Measurements from ENCODE around the gene PTPRF. TPM values are rescaled to one million over a fixed set of nuclear protein-coding genes. Genes with fewer than 3 reads are reported as not detected.

Gene PTPRF
- total and polyA plus RNA-seq, 4 experiments from 2014 or later: not detected

DNA sequence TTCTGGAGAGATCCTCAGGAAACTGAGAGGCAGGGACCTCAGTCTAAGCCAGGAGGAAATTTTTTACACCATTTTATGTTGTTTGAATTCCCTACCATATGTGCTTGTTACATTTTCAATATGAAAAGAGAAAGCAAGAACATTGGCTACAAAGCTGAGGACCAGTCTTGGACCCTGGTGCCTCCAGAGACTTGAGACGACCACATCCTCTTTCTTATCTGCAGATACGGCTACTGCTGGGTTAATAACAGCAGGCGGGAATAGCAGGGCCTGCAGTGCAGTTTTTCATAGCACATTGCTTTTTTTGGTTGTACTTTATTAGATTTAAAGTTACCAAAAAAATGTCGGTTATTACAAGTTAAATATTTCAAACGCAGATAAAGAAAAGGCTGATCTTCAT, 123.2 kb downstream of the PTPRF start:
- Histone ChIP-seq H3K9me3 (ENCODE audit: control insufficient read depth in 1 of 2, low read length in 2 of 2) (no peaks in the 10 kb centered on the region), H3K36me3 (ENCODE audit: insufficient read depth, low read length) (peaks cover 31% of the 10 kb centered on the region), H3K27ac (ENCODE audit: low read depth, low read length) (no peak overlapping the region), H3K27me3 (ENCODE audit: insufficient read depth, low read length) (no peaks in the 10 kb centered on the region), H3K4me3 (ENCODE audit: low read length in 2 of 2) (no peak overlapping the region), H3K4me1 (ENCODE audit: insufficient read depth, low read length) (peaks cover 35% of the 10 kb centered on the region)
- intact Hi-C loops (cut with micrococcal nuclease): loop anchor here (5.0 kb wide), 1 partner anchor 293 kb away; the partner anchor contains the start of gene IPO13
- H3K4me1 Mint-ChIP-seq: peaks cover 24 to 47% (median 33%) of the 10 kb centered on the region in 4 donors
- H3K36me3 Mint-ChIP-seq: peaks cover 25 to 58% of the 10 kb centered on the region in 2 donors
- no peak overlapping the region for H3K4me3 Mint-ChIP-seq
- ChIA-PET POLR2A (ENCODE audit: partially characterized antibody) (interaction anchor here (0.6 kb wide), 1 partner anchor 10 kb away, joined by 3 read pairs; no protein-coding TSS in a partner anchor), CTCF (ENCODE audit: partially characterized antibody) (no interaction called here)
- H3K9me3 Mint-ChIP-seq: peaks cover 0 to 3% (median 0%) of the 10 kb centered on the region in 8 donors
- peaks cover 0 to 2% of the 10 kb centered on the region in 2 donors for H3K27me3 Mint-ChIP-seq
- no peak for DNase-seq
- H3K27ac Mint-ChIP-seq: peak overlapping the region in 2 of 7 donors; percentile 19 to 23

GRCh38 chr1:43655953-43656352, 125.3 kb downstream of the PTPRF start:
- Mint-ChIP-seq H3K27ac (peak overlapping the region in 1 of 7 donors; percentile 30), H3K9me3 (no peaks in the 10 kb centered on the region), H3K27me3 (no peaks in the 10 kb centered on the region), H3K4me3 (no peak overlapping the region), H3K4me1 (peaks cover 24 to 35% (median 28%) of the 10 kb centered on the region in 4 donors), H3K36me3 (peaks cover 37 to 62% of the 10 kb centered on the region in 2 donors)
- POLR2A ChIA-PET (ENCODE audit: partially characterized antibody): no interaction called here
- intact Hi-C loops (cut with micrococcal nuclease): no loop called here
- Histone ChIP-seq H3K4me3 (ENCODE audit: low read length in 2 of 2) (no peak overlapping the region), H3K27ac (ENCODE audit: low read depth, low read length) (no peak overlapping the region), H3K4me1 (ENCODE audit: insufficient read depth, low read length) (peaks cover 29% of the 10 kb centered on the region), H3K36me3 (ENCODE audit: insufficient read depth, low read length) (peaks cover 48% of the 10 kb centered on the region), H3K27me3 (ENCODE audit: insufficient read depth, low read length) (no peaks in the 10 kb centered on the region), H3K9me3 (ENCODE audit: control insufficient read depth in 1 of 2, low read length in 2 of 2) (no peaks in the 10 kb centered on the region)
- no peak for DNase-seq
- CTCF ChIA-PET (ENCODE audit: partially characterized antibody): interaction anchor here (0.7 to 1.0 kb wide), 2 partner anchors 107 to 241 kb away, joined by 3 to 4 read pairs; no protein-coding TSS in a partner anchor

GRCh38 chr1:43659212-43660166, 128.8 kb downstream of the PTPRF start:
- Mint-ChIP-seq H3K4me3 (no peak overlapping the region), H3K27me3 (no peaks in the 10 kb centered on the region), H3K9me3 (no peaks in the 10 kb centered on the region), H3K4me1 (peaks cover 6 to 19% (median 7%) of the 10 kb centered on the region in 4 donors), H3K36me3 (peaks cover 46 to 72% of the 10 kb centered on the region in 2 donors), H3K27ac (peak overlapping the region in 1 of 7 donors; percentile 80)
- Histone ChIP-seq H3K4me1 (ENCODE audit: insufficient read depth, low read length) (no peaks in the 10 kb centered on the region), H3K36me3 (ENCODE audit: insufficient read depth, low read length) (peaks cover 68% of the 10 kb centered on the region), H3K27ac (ENCODE audit: low read depth, low read length) (no peak overlapping the region), H3K9me3 (ENCODE audit: control insufficient read depth in 1 of 2, low read length in 2 of 2) (no peaks in the 10 kb centered on the region), H3K27me3 (ENCODE audit: insufficient read depth, low read length) (no peaks in the 10 kb centered on the region), H3K4me3 (ENCODE audit: low read length in 2 of 2) (no peak overlapping the region)
- ChIA-PET POLR2A (ENCODE audit: partially characterized antibody) (interaction anchor here (0.6 to 3.2 kb wide), 2 partner anchors 10 to 47 kb away, joined by 3 to 18 read pairs; partner anchors contain the start of gene KDM4A), CTCF (ENCODE audit: partially characterized antibody) (no interaction called here)
- no peak for DNase-seq
- intact Hi-C loops (cut with micrococcal nuclease): no loop called here

DNA sequence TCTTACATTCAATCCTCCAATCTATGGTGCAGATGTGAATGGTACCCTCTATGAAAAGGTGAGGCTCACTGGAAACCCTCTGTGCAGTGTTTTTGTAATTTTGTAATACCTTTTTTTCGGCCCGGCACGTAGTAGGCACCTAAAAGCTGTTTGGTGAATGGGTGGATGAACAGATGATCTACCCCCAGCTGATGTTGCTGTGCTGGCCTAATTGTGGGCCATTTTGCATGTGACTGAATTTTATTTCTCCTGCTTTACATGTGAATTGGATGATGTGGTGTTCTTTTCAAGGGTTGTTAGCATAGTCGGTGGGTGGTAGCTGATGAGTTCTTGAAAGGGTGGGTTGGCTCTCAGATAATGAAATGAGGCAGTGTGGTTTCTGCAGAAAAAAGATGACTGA, 129.7 kb downstream of the PTPRF start:
- no peak for DNase-seq
- peaks cover 69% of the 10 kb centered on the region for H3K36me3 ChIP-seq (ENCODE audit: insufficient read depth, low read length)
- intact Hi-C loops (cut with micrococcal nuclease): no loop called here
- POLR2A ChIA-PET (ENCODE audit: partially characterized antibody): interaction anchor here (0.7 to 3.2 kb wide), 2 partner anchors 11 to 104 kb away, joined by 3 to 18 read pairs; partner anchors contain the start of gene KDM4A
- no peaks in the 10 kb centered on the region for H3K9me3 ChIP-seq (ENCODE audit: control insufficient read depth in 1 of 2, low read length in 2 of 2)
- H3K4me1 ChIP-seq (ENCODE audit: insufficient read depth, low read length): no peaks in the 10 kb centered on the region
- Mint-ChIP-seq H3K27me3 (no peaks in the 10 kb centered on the region), H3K4me1 (peaks cover 4 to 18% (median 7%) of the 10 kb centered on the region in 4 donors), H3K27ac (peak overlapping the region in 2 of 7 donors; percentile 0 to 44), H3K36me3 (peaks cover 48 to 72% of the 10 kb centered on the region in 2 donors), H3K4me3 (no peak overlapping the region), H3K9me3 (no peaks in the 10 kb centered on the region)
- no peaks in the 10 kb centered on the region for H3K27me3 ChIP-seq (ENCODE audit: insufficient read depth, low read length)
- no peak overlapping the region for H3K27ac ChIP-seq (ENCODE audit: low read depth, low read length)
- CTCF ChIA-PET (ENCODE audit: partially characterized antibody): no interaction called here
- H3K4me3 ChIP-seq (ENCODE audit: low read length in 2 of 2): no peak overlapping the region

- Mint-ChIP-seq H3K27ac (no peak overlapping the region), H3K27me3 (no peaks in the 10 kb centered on the region), H3K9me3 (no peaks in the 10 kb centered on the region), H3K4me1 (peaks cover 5 to 18% (median 8%) of the 10 kb centered on the region in 4 donors), H3K36me3 (peaks cover 75 to 82% of the 10 kb centered on the region in 2 donors), H3K4me3 (no peak overlapping the region)
- H3K36me3 ChIP-seq (ENCODE audit: insufficient read depth, low read length): peaks cover 86% of the 10 kb centered on the region
- H3K27ac ChIP-seq (ENCODE audit: low read depth, low read length): no peak overlapping the region
- no peaks in the 10 kb centered on the region for H3K9me3 ChIP-seq (ENCODE audit: control insufficient read depth in 1 of 2, low read length in 2 of 2)
- POLR2A ChIA-PET (ENCODE audit: partially characterized antibody): interaction anchor here (3.4 kb wide), 1 partner anchor 15 kb away, joined by 9 read pairs; the partner anchor contains the start of gene KDM4A
- CTCF ChIA-PET (ENCODE audit: partially characterized antibody): no interaction called here
- H3K27me3 ChIP-seq (ENCODE audit: insufficient read depth, low read length): no peaks in the 10 kb centered on the region
- H3K4me3 ChIP-seq (ENCODE audit: low read length in 2 of 2): no peak overlapping the region
- no peak for DNase-seq
- H3K4me1 ChIP-seq (ENCODE audit: insufficient read depth, low read length): no peaks in the 10 kb centered on the region
- intact Hi-C loops (cut with micrococcal nuclease): no loop called here
Measured at GRCh38 chr1:43664369-43664768, 133.7 kb downstream of the PTPRF start.

DNA sequence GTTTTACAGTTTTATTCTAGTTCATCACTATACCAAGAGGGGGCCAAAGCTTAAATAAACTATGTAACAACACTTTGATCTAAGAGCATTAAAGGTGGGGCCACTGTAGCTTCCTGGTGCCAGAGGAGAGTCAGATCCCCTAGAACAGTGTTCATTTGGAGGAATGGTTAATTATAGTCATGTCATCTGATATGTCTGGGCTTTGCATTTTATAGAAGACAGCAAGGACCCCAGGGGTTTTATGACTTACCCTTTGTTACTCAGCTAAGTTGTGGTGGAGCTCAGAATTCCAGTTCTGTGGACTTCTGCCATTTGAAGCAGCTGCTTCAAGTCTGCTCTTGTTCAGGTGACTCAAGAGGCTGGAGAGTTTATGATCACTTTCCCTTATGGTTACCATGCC, 135.9 kb downstream of the PTPRF start:
- CTCF ChIA-PET (ENCODE audit: partially characterized antibody): no interaction called here
- Mint-ChIP-seq H3K36me3 (peaks cover 75 to 86% of the 10 kb centered on the region in 2 donors), H3K9me3 (no peaks in the 10 kb centered on the region), H3K27me3 (no peaks in the 10 kb centered on the region), H3K4me3 (no peak overlapping the region), H3K4me1 (peaks cover 5 to 11% (median 6%) of the 10 kb centered on the region in 4 donors), H3K27ac (no peak overlapping the region)
- Histone ChIP-seq H3K4me1 (ENCODE audit: insufficient read depth, low read length) (no peaks in the 10 kb centered on the region), H3K9me3 (ENCODE audit: control insufficient read depth in 1 of 2, low read length in 2 of 2) (no peaks in the 10 kb centered on the region), H3K27me3 (ENCODE audit: insufficient read depth, low read length) (no peaks in the 10 kb centered on the region), H3K27ac (ENCODE audit: low read depth, low read length) (no peak overlapping the region), H3K36me3 (ENCODE audit: insufficient read depth, low read length) (peaks cover 89% of the 10 kb centered on the region), H3K4me3 (ENCODE audit: low read length in 2 of 2) (no peak overlapping the region)
- no peak for DNase-seq
- POLR2A ChIA-PET (ENCODE audit: partially characterized antibody): interaction anchor here (1.3 to 1.5 kb wide), 2 partner anchors 13 to 17 kb away, joined by 5 to 7 read pairs; partner anchors contain the start of gene KDM4A
- intact Hi-C loops (cut with micrococcal nuclease): no loop called here

DNA sequence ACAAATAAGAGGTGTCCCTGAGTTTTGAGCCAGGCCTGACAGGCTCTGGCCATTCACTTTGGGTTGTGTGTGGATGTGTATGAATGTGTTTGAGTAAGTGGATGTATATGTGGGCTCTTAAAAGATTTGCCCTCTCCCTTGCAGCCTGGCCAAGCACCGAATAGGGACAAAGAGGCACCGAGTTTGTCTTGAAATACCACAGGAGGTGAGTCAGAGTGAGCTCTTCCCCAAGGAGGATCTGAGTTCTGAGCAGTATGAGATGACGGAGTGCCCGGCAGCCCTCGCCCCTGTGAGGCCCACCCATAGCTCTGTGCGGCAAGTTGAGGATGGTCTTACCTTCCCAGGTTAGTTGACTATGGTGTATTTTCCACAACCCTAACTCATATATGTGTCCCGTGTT, 138.3 kb downstream of the PTPRF start:
- Histone ChIP-seq H3K27me3 (ENCODE audit: insufficient read depth, low read length) (no peaks in the 10 kb centered on the region), H3K9me3 (ENCODE audit: control insufficient read depth in 1 of 2, low read length in 2 of 2) (no peaks in the 10 kb centered on the region), H3K4me1 (ENCODE audit: insufficient read depth, low read length) (no peaks in the 10 kb centered on the region), H3K4me3 (ENCODE audit: low read length in 2 of 2) (no peak overlapping the region), H3K27ac (ENCODE audit: low read depth, low read length) (no peak overlapping the region), H3K36me3 (ENCODE audit: insufficient read depth, low read length) (peaks cover 86% of the 10 kb centered on the region)
- DNase-seq: no peak
- intact Hi-C loops (cut with micrococcal nuclease): no loop called here
- H3K27ac Mint-ChIP-seq: peak overlapping the region in 1 of 7 donors; percentile 44
- peaks cover 4 to 11% (median 8%) of the 10 kb centered on the region in 4 donors for H3K4me1 Mint-ChIP-seq
- H3K4me3 Mint-ChIP-seq: no peak overlapping the region
- H3K36me3 Mint-ChIP-seq: peaks cover 75 to 84% of the 10 kb centered on the region in 2 donors
- CTCF ChIA-PET (ENCODE audit: partially characterized antibody): no interaction called here
- no peaks in the 10 kb centered on the region for H3K27me3 Mint-ChIP-seq
- POLR2A ChIA-PET (ENCODE audit: partially characterized antibody): interaction anchor here (1.1 kb wide), 1 partner anchor 38 kb away, joined by 3 read pairs; no protein-coding TSS in a partner anchor
- H3K9me3 Mint-ChIP-seq: no peaks in the 10 kb centered on the region

Data from CD4-positive, alpha-beta memory T cell (primary cell).